Mesothelial cell of epicardium (in vitro differentiated cells): ENCODE data around the gene RUNX3. TPM values are rescaled to one million over a fixed set of nuclear protein-coding genes. Genes with fewer than 3 reads are reported as not detected.

ENCODE experiments used
- DNase-seq, 2 experiments: peaks; one replicate each; pipeline ENCODE4 v3.0.0; 2021; ENCODE audit warnings: low spot score in 2 of 2; ENCODE audit not compliant: unreplicated experiment in 2 of 2
- H3K27ac Mint-ChIP-seq: 2 replicates; pipeline ENCODE4 v1.8.0; 2021; ENCODE audit warnings: mixed read lengths
- H3K27me3 Mint-ChIP-seq: 2 replicates; pipeline ENCODE4 v1.8.0; 2021; ENCODE audit warnings: low read depth, mixed read lengths
- H3K36me3 Mint-ChIP-seq: 2 replicates; pipeline ENCODE4 v1.8.0; 2021; ENCODE audit warnings: mixed read lengths
- H3K4me1 Mint-ChIP-seq: 2 replicates; pipeline ENCODE4 v1.8.0; 2021; ENCODE audit warnings: mixed read lengths
- H3K4me3 Mint-ChIP-seq: 2 replicates; pipeline ENCODE4 v1.8.0; 2021; ENCODE audit warnings: mild to moderate bottlenecking, moderate library complexity, mixed read lengths
- H3K9me3 Mint-ChIP-seq: 2 replicates; pipeline ENCODE4 v1.8.0; 2021; ENCODE audit warnings: mixed read lengths
- total RNA-seq: library from RNA; stranded (reverse); gene quantifications from 3 replicates; pipeline ENCODE4 v1.2.1, GENCODE V29; 2021
- TF ChIP-seq, protein P1 (sequence below): fragments of 200-600 bp; sonication (generic); IDR thresholded peaks from one replicate; pipeline ENCODE4 v1.5.0; 2021; ENCODE audit warnings: antibody characterized with exemption; ENCODE audit not compliant: unreplicated experiment

Gene RUNX3
- total RNA-seq, 1 donor from 2014 or later: 0.13 TPM

DNA sequence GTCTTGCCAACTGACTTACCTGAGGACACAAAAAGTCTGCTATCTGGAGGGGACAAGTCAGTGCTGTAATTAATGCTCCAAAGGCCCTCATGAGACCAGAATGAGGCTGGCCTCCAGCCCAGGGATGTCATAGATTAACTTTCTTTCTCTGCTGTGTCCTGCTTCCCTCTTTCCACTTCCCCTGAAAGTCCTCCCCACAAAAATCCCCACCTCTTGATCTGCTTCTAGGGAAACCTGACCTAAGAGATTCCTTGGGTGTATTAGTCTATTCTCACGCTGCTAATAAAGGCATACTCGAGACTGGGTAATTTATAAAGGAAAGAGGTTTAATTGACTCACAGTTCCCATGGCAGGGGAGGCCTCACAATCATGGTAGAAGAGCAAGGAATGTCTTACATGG is 39.2 kb downstream of the RUNX3 start:
- Mint-ChIP-seq H3K4me3 (no peak overlapping the region), H3K4me1 (no peaks in the 10 kb centered on the region), H3K27ac (no peak overlapping the region), H3K27me3 (peaks cover 4% of the 10 kb centered on the region), H3K36me3 (peaks cover 4% of the 10 kb centered on the region), H3K9me3 (peaks cover 17% of the 10 kb centered on the region)
- no peak for DNase-seq
- TF ChIP-seq, protein P1, sequence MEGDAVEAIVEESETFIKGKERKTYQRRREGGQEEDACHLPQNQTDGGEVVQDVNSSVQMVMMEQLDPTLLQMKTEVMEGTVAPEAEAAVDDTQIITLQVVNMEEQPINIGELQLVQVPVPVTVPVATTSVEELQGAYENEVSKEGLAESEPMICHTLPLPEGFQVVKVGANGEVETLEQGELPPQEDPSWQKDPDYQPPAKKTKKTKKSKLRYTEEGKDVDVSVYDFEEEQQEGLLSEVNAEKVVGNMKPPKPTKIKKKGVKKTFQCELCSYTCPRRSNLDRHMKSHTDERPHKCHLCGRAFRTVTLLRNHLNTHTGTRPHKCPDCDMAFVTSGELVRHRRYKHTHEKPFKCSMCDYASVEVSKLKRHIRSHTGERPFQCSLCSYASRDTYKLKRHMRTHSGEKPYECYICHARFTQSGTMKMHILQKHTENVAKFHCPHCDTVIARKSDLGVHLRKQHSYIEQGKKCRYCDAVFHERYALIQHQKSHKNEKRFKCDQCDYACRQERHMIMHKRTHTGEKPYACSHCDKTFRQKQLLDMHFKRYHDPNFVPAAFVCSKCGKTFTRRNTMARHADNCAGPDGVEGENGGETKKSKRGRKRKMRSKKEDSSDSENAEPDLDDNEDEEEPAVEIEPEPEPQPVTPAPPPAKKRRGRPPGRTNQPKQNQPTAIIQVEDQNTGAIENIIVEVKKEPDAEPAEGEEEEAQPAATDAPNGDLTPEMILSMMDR: no peak

- Mint-ChIP-seq H3K27me3 (peaks cover 10% of the 10 kb centered on the region), H3K27ac (no peak overlapping the region), H3K9me3 (peaks cover 25% of the 10 kb centered on the region), H3K4me1 (no peaks in the 10 kb centered on the region), H3K36me3 (peaks cover 7% of the 10 kb centered on the region), H3K4me3 (no peak overlapping the region)
- DNase-seq: no peak
- TF ChIP-seq, protein P1: no peak
Observed at GRCh38 chr1:24888971-24889676, 41.0 kb downstream of the RUNX3 start.

DNA sequence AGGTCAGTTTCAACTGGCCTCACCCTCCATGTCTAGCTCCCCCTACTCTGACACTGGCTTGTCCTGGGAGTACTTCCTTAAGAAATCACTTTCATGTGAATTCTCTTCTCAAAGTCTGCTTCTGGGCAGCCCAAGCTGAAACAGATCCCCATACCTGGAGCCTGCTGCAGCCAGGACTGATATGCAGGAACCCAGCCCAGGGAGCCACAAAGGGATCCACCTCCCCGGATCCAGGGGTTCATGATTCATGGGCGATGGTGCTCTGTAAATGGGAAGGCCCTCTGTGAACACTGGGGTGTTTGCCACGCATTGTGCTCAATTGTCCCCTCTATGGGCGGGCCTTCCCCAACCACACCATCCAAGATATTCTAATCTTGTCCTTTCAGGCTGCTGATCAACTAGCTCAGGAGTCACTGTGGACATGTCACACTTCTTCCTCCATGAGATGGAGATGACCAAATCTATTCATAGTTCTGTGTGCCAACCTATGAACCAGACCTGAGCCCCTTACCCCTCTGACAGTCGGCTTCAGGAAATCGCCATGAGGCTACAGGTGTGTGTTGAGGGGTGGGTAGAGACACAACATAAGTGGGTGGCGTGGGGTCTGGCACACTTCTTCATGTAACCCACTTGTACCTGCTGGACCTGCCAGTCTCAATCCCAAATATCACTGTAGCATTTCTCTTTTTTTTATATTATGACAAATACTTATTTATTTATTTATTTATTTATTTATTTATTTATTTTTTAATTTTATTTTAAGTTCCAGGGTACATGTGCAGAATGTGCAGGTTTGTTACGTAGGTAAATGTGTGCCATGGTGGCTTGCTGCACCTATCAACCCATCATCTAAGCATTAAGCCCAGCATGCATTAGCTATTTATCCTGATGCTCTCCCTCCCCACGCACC is 41.8 kb downstream of the RUNX3 start:
- H3K4me3 Mint-ChIP-seq: no peak overlapping the region
- DNase-seq: no peak
- peaks cover 7% of the 10 kb centered on the region for H3K36me3 Mint-ChIP-seq
- TF ChIP-seq, protein P1: no peak
- H3K27me3 Mint-ChIP-seq: peaks cover 12% of the 10 kb centered on the region
- H3K9me3 Mint-ChIP-seq: peaks cover 33% of the 10 kb centered on the region
- H3K27ac Mint-ChIP-seq: no peak overlapping the region
- H3K4me1 Mint-ChIP-seq: no peaks in the 10 kb centered on the region

GRCh38 chr1:24886241-24886640 is 43.8 kb downstream of the RUNX3 start:
- Mint-ChIP-seq H3K27me3 (peaks cover 23% of the 10 kb centered on the region), H3K9me3 (peaks cover 39% of the 10 kb centered on the region), H3K4me3 (no peak overlapping the region), H3K4me1 (no peaks in the 10 kb centered on the region), H3K36me3 (peaks cover 3% of the 10 kb centered on the region), H3K27ac (no peak overlapping the region)
- no peak for DNase-seq
- TF ChIP-seq, protein P1: no peak

DNA sequence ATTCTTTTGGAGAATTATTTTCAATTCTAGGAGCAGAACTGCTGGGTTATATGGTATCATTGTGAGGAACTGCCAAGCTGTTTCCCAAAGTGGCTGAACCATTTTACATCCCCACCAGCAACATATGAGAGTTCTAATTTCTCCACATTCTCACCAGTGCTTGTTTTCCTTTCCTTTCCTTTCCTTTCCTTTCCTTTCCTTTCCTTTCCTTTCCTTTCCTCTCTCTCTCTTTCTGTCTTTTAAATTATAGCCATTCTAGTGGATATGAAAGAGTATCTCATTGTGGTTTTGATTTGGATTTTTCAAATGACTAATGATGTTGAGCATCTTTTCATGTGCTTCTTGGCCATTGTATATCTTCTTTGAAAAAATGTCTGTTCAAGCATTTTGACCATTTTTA is 45.3 kb downstream of the RUNX3 start:
- no peaks in the 10 kb centered on the region for H3K4me1 Mint-ChIP-seq
- peaks cover 29% of the 10 kb centered on the region for H3K27me3 Mint-ChIP-seq
- TF ChIP-seq, protein P1: no peak
- no peak overlapping the region for H3K27ac Mint-ChIP-seq
- H3K4me3 Mint-ChIP-seq: no peak overlapping the region
- H3K36me3 Mint-ChIP-seq: peaks cover 3% of the 10 kb centered on the region
- H3K9me3 Mint-ChIP-seq: peaks cover 37% of the 10 kb centered on the region
- DNase-seq: no peak
